B cell (primary cell): ENCODE data around the gene ARHGAP32. TPM values are rescaled to one million over a fixed set of nuclear protein-coding genes. Genes with fewer than 3 reads are reported as not detected.

ENCODE experiments used
- ATAC-seq: fragments of 200-7000 bp; cut with Tn5 transposase; one replicate; pipeline ENCODE4 v1.10.0; 2021; ENCODE audit warnings: low read depth, mild to moderate bottlenecking, moderate number of reproducible peaks, moderate library complexity
- CTCF ChIA-PET: fragments of 350-600 bp; sonication (Branson Sonifier 250); formaldehyde crosslinking; loops from one replicate; lab custom pipeline; 2021; ENCODE audit warnings: antibody characterized with exemption, inconsistent platforms; lab: Charles Lee
- POLR2A ChIA-PET: fragments of 350-600 bp; sonication (Branson Sonifier 250); formaldehyde crosslinking; loops from one replicate; lab custom pipeline; 2021; ENCODE audit warnings: antibody characterized with exemption; lab: Charles Lee
- DNase-seq: peaks from one replicate; pipeline ENCODE4 v3.0.0; 2013
- H2AFZ ChIP-seq: 2 replicates; pipeline ENCODE4 v1.6.1; 2012; ENCODE audit warnings: mild to moderate bottlenecking, low read depth, low read length; ENCODE audit not compliant: insufficient read depth, poor library complexity, severe bottlenecking
- H3K27ac ChIP-seq, 2 donors: 1 replicate in 1 of 2; 2 replicates in 1 of 2; pipeline ENCODE4 v1.5.1; 2012 to 2013; ENCODE audit warnings: low read length in 2 of 2, mild to moderate bottlenecking in 2 of 2, moderate library complexity in 1 of 2
- H3K27me3 ChIP-seq, 4 experiments: fragments of 200-600 bp in 1 of 4; sonication (generic) in 1 of 4; replicated peaks in 1 of 4; 1 replicate in 2 of 4; 2 replicates in 2 of 4; pipeline versions ENCODE4 v1.6.1 to v1.7.0; 2013 to 2016; ENCODE audit warnings: low read length in 3 of 4, mild to moderate bottlenecking in 2 of 4, mixed read lengths in 1 of 4, moderate library complexity in 1 of 4; ENCODE audit not compliant: insufficient read depth in 4 of 4, control insufficient read depth in 3 of 4; ENCODE audit errors: control extremely low read depth in 1 of 4
- H3K36me3 ChIP-seq, 2 experiments: replicated peaks in 1 of 2; 1 replicate in 1 of 2; 2 replicates in 1 of 2; pipeline versions ENCODE4 v1.6.1 to v1.7.1; 2013; ENCODE audit warnings: low read length in 1 of 2; ENCODE audit not compliant: insufficient read depth in 2 of 2, control insufficient read depth in 1 of 2; ENCODE audit errors: control extremely low read depth in 1 of 2, extremely low read depth in 1 of 2
- H3K4me1 ChIP-seq, 2 donors: fragments of 200-600 bp in 1 of 2; sonication (generic) in 1 of 2; 1 replicate in 1 of 2; 2 replicates in 1 of 2; pipeline versions ENCODE4 v1.5.1 to v1.6.1; 2013 to 2017; ENCODE audit warnings: low read length in 2 of 2; ENCODE audit not compliant: control insufficient read depth in 2 of 2, insufficient read depth in 2 of 2
- H3K4me2 ChIP-seq: replicated peaks from 2 replicates; pipeline ENCODE3; 2012; ENCODE audit warnings: mild to moderate bottlenecking, low read depth, low read length; ENCODE audit not compliant: poor library complexity, severe bottlenecking
- H3K4me3 ChIP-seq, 5 experiments: fragments of 200-600 bp in 1 of 5; sonication (generic) in 1 of 5; 1 replicate in 3 of 5; 2 replicates in 2 of 5; pipeline versions ENCODE4 v1.5.1 to v1.7.0; 2011 to 2016; ENCODE audit warnings: low read length in 4 of 5, mild to moderate bottlenecking in 4 of 5, low read depth in 2 of 5, control low read depth in 1 of 5, moderate library complexity in 1 of 5; ENCODE audit not compliant: insufficient read depth in 1 of 5; ENCODE audit errors: control extremely low read depth in 1 of 5, extremely low read depth in 1 of 5
- H3K79me2 ChIP-seq: fragments of 200-600 bp; sonication (generic); one replicate; pipeline ENCODE4 v1.6.0; 2016; ENCODE audit warnings: low read length; ENCODE audit not compliant: control insufficient read depth, insufficient read depth
- H3K9ac ChIP-seq: fragments of 200-600 bp; sonication (generic); 2 replicates; pipeline ENCODE4 v1.6.1; 2017; ENCODE audit warnings: mild to moderate bottlenecking, low read length, moderate library complexity
- H3K9me3 ChIP-seq, 3 donors: one replicate each; pipeline versions ENCODE4 v1.6.1 to v1.7.1; 2013; ENCODE audit warnings: low read length in 2 of 3; ENCODE audit not compliant: control insufficient read depth in 2 of 3, insufficient read depth in 1 of 3; ENCODE audit errors: control extremely low read depth in 1 of 3
- H4K20me1 ChIP-seq: 2 replicates; pipeline ENCODE4 v1.6.0; 2012; ENCODE audit warnings: mild to moderate bottlenecking, low read length; ENCODE audit not compliant: insufficient read depth, control insufficient read depth, poor library complexity, severe bottlenecking
- H3K27ac Mint-ChIP-seq: one replicate; pipeline ENCODE4 v1.8.0; 2021; ENCODE audit warnings: mixed read lengths
- H3K27me3 Mint-ChIP-seq: one replicate; pipeline ENCODE4 v1.8.0; 2021; ENCODE audit warnings: mixed read lengths
- H3K4me1 Mint-ChIP-seq: one replicate; pipeline ENCODE4 v1.8.0; 2021; ENCODE audit warnings: mixed read lengths
- H3K4me3 Mint-ChIP-seq: one replicate; pipeline ENCODE4 v1.8.0; 2021; ENCODE audit warnings: mixed read lengths
- H3K9me3 Mint-ChIP-seq: one replicate; pipeline ENCODE4 v1.8.0; 2022; ENCODE audit warnings: mixed read lengths; ENCODE audit not compliant: insufficient read depth
- EZH2 ChIP-seq: IDR thresholded peaks from 2 replicates; pipeline ENCODE4 v1.6.1; 2012; ENCODE audit warnings: borderline replicate concordance, low read depth, mild to moderate bottlenecking, moderate library complexity, low read length; ENCODE audit not compliant: insufficient read depth, poor library complexity, severe bottlenecking
- WGBS: methylation state at CpG from one replicate; pipeline ENCODE4 v1.1.5; 2013; ENCODE audit warnings: missing lambda C conversion rate; ENCODE audit not compliant: insufficient coverage; 5-methylcytosine and 5-hydroxymethylcytosine counted together
- intact Hi-C: fragments of 100-400 bp; cut with micrococcal nuclease; formaldehyde crosslinking; loops from one replicate; pipeline ENCODE4 v1.10.0; 2022
- polyA plus RNA-seq: library from polyadenylated mRNA; depleted of rRNA; stranded (reverse); fragments of >200 nt; gene quantifications from 2 replicates; pipeline ENCODE4 v1.2.3, GENCODE V29; 2012
- total RNA-seq, 2 donors: library from RNA; stranded (reverse); fragments of 120-200 nt in 1 of 2; gene quantifications; 1 replicate in 1 of 2; 2 replicates in 1 of 2; pipeline versions ENCODE4 v1.2.3 to v1.2.4, GENCODE V29; 2013 to 2022
- TF ChIP-seq, protein P1 (sequence below): fragments of 200-600 bp; IDR thresholded peaks from one replicate; pipeline ENCODE4 v1.8.0; 2022; ENCODE audit warnings: antibody characterized with exemption, mild to moderate bottlenecking

The ARHGAP32 gene
- total and polyA plus RNA-seq, 2 donors (not counting 1 experiment from before 2014, with no cell fraction given) = 4.4 to 10.6 TPM

DNA sequence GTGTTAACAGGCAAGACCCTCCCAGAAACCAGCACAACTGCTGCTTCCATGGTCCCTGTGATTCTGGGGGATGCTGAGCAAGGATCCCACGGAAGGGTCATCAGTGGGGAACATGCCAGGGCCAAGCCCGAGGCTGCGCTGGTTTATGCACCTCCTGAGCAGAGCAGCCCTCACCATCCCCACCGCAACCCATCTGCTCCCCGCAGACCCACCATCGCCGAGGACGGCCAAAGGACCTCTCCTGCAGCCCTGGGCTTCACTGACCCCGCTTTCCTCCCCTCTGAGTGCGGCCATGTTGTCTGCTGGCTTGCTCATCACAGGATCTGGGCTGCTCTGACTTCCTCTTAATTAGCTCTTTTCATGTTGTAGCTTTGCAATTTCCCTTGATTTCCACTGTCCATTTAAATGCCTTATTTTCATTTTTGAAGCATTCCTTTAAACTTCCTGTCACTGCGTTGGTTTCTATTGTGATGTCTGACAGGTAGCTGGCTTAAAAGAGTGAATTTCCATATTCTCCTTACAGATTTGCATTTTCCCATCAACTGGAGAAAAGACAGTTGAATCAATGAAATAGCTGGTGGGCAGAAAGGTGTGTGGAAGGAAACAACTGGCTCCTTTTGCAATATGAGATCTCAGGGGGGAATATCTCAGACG is 264.3 kb downstream of the ARHGAP32 start:
- no peaks in the 10 kb centered on the region for H3K36me3 ChIP-seq
- no peaks in the 10 kb centered on the region for H3K79me2 ChIP-seq
- Mint-ChIP-seq H3K9me3 (no peaks in the 10 kb centered on the region), H3K4me3 (peak overlapping the region; percentile 60), H3K27ac (peak overlapping the region; percentile 59), H3K27me3 (peaks cover 14% of the 10 kb centered on the region), H3K4me1 (peaks cover 15% of the 10 kb centered on the region)
- H4K20me1 ChIP-seq = no peaks in the 10 kb centered on the region
- ChIA-PET POLR2A (interaction anchor here (0.6 kb wide), 1 partner anchor 234 kb away, joined by 4 read pairs; no protein-coding TSS in a partner anchor), CTCF (interaction anchor here (1.3 to 1.8 kb wide), 4 partner anchors 23 to 770 kb away, joined by 3 to 8 read pairs (median 6); no protein-coding TSS in a partner anchor)
- peaks cover 7 to 11% of the 10 kb centered on the region in 2 donors for H3K4me1 ChIP-seq
- peak overlapping the region in 1 of 5 experiments; percentile 33 for H3K4me3 ChIP-seq
- peak overlapping the region; percentile 59 for H2AFZ ChIP-seq
- TF ChIP-seq, protein P1, sequence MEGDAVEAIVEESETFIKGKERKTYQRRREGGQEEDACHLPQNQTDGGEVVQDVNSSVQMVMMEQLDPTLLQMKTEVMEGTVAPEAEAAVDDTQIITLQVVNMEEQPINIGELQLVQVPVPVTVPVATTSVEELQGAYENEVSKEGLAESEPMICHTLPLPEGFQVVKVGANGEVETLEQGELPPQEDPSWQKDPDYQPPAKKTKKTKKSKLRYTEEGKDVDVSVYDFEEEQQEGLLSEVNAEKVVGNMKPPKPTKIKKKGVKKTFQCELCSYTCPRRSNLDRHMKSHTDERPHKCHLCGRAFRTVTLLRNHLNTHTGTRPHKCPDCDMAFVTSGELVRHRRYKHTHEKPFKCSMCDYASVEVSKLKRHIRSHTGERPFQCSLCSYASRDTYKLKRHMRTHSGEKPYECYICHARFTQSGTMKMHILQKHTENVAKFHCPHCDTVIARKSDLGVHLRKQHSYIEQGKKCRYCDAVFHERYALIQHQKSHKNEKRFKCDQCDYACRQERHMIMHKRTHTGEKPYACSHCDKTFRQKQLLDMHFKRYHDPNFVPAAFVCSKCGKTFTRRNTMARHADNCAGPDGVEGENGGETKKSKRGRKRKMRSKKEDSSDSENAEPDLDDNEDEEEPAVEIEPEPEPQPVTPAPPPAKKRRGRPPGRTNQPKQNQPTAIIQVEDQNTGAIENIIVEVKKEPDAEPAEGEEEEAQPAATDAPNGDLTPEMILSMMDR = no peak
- no peak for ATAC-seq
- peak overlapping the region; percentile 27 for H3K9ac ChIP-seq
- peak overlapping the region; percentile 43 for H3K4me2 ChIP-seq
- intact Hi-C loops = no loop called here
- peaks cover 0 to 7% (median 0%) of the 10 kb centered on the region in 3 donors for H3K9me3 ChIP-seq
- 97% methylated on average over 9 of the region's 12 CpGs for WGBS
- peaks cover 0 to 33% (median 0%) of the 10 kb centered on the region in 4 experiments for H3K27me3 ChIP-seq
- H3K27ac ChIP-seq = no peak overlapping the region
- DNase-seq = no peak

DNA sequence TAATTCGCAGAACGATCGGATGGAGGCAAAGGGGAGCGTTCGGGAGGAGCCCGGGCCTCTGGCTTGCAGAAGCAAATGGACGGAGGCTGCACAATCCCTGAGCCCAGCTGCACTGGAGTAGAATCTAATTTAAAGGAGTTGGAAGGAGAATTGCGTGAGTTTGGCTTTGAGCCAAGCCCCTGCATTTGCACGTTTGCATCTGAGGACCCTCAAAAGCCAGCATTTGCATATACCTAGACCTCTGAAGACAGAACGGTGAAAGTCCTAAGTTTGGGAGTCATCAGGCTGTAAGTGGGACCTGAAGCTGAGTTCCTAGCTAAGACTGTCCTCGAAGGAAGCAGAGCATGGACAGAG is 265.0 kb downstream of the ARHGAP32 start:
- no peak overlapping the region for H3K4me3 ChIP-seq
- TF ChIP-seq, protein P1 = no peak
- TF ChIP-seq EZH2 = no peak
- peaks cover 15% of the 10 kb centered on the region for H3K4me1 Mint-ChIP-seq
- peaks cover 11% of the 10 kb centered on the region for H3K27me3 Mint-ChIP-seq
- H3K27me3 ChIP-seq = peaks cover 0 to 27% (median 0%) of the 10 kb centered on the region in 4 experiments
- H3K79me2 ChIP-seq = no peaks in the 10 kb centered on the region
- H3K36me3 ChIP-seq = no peaks in the 10 kb centered on the region
- no peak overlapping the region for H3K4me3 Mint-ChIP-seq
- CTCF ChIA-PET = interaction anchor here (1.8 kb wide), 1 partner anchor 770 kb away, joined by 8 read pairs; no protein-coding TSS in a partner anchor
- 97% methylated on average over 8 of the region's 11 CpGs for WGBS
- ATAC-seq = no peak
- peaks cover 7 to 11% of the 10 kb centered on the region in 2 donors for H3K4me1 ChIP-seq
- no peak overlapping the region for H3K4me2 ChIP-seq
- H3K27ac ChIP-seq = no peak overlapping the region
- H2AFZ ChIP-seq = no peak overlapping the region
- H3K9me3 Mint-ChIP-seq = no peaks in the 10 kb centered on the region
- no peak overlapping the region for H3K27ac Mint-ChIP-seq
- POLR2A ChIA-PET = no interaction called here
- H3K9ac ChIP-seq = no peak overlapping the region
- intact Hi-C loops = no loop called here
- peaks cover 0 to 6% (median 0%) of the 10 kb centered on the region in 3 donors for H3K9me3 ChIP-seq
- no peak for DNase-seq
- no peaks in the 10 kb centered on the region for H4K20me1 ChIP-seq
